A549 (cell line): ENCODE results near the gene TRAM2. TPM values are rescaled to one million over a fixed set of nuclear protein-coding genes. Genes with fewer than 3 reads are reported as not detected.
A peak's percentile ranks its signal among the peaks of the same experiment; 100 is the strongest.

Experiments used
- ATAC-seq, 2 experiments: fragments of 200-7000 bp in 1 of 2; fragments of >200 bp in 1 of 2; cut with Nextera tagmentation in 1 of 2; cut with Tn5 transposase in 1 of 2; 3 replicates each; pipeline versions ENCODE4 v1.8.0 to v1.9.1; 2018 to 2020; ENCODE audit warnings: mild to moderate bottlenecking in 1 of 2, moderate library complexity in 1 of 2
- CTCF ChIA-PET: fragments of 300-600 bp; sonication (Branson Sonifier 250); formaldehyde crosslinking; extraction: SDS; loops from one replicate; lab custom pipeline; 2021; ENCODE audit warnings: antibody characterized with exemption, inconsistent platforms; lab: Yijun Ruan, JAX
- POLR2A ChIA-PET: fragments of 350-600 bp; formaldehyde crosslinking; extraction: SDS; loops from one replicate; lab custom pipeline; 2021; ENCODE audit warnings: antibody characterized with exemption, inconsistent platforms; lab: Yijun Ruan, JAX
- DNase-seq, 2 experiments: peaks; one replicate each; pipeline versions ENCODE4 v3.0.0 to v3.0.0-alpha.2; 2011 to 2016; ENCODE audit warnings: low read depth in 1 of 2, low spot score in 1 of 2
- FAIRE-seq: peaks from 2 replicates; lab custom pipeline; 2011; peaks lifted over from hg19 to GRCh38; lab: Jason Lieb, UNC
- H3K27ac ChIP-seq, 2 experiments: fragments of >200 bp; sonication (Bioruptor Twin); formaldehyde crosslinking; 3 replicates each; pipeline ENCODE4 v1.5.1; 2016 to 2017
- H3K4me1 ChIP-seq: fragments of >200 bp; sonication (Bioruptor Twin); formaldehyde crosslinking; 3 replicates; pipeline ENCODE4 v1.6.1; 2016
- H3K4me2 ChIP-seq: fragments of >200 bp; sonication (Bioruptor Twin); formaldehyde crosslinking; 3 replicates; pipeline ENCODE4 v1.6.1; 2016
- H3K4me3 ChIP-seq: fragments of >200 bp; sonication (Bioruptor Twin); formaldehyde crosslinking; 3 replicates; pipeline ENCODE4 v1.5.1; 2016
- H3K9me3 ChIP-seq: fragments of >200 bp; sonication (Bioruptor Twin); formaldehyde crosslinking; 3 replicates; pipeline ENCODE4 v1.6.1; 2016
- CBX2 ChIP-seq: fragments of 200-600 bp; sonication (generic); IDR thresholded peaks from 2 replicates; pipeline ENCODE4 v1.6.1; 2016; ENCODE audit warnings: low read depth, mild to moderate bottlenecking, borderline replicate concordance
- CBX8 ChIP-seq: fragments of 200-600 bp; sonication (generic); IDR thresholded peaks from 2 replicates; pipeline ENCODE4 v1.6.1; 2016
- CHD2 ChIP-seq: fragments of 150-350 bp; IDR thresholded peaks from 2 replicates; pipeline ENCODE4 v1.6.1; 2014; ENCODE audit warnings: low read length; ENCODE audit not compliant: partially characterized antibody
- CHD4 ChIP-seq: fragments of 200-600 bp; sonication (generic); IDR thresholded peaks from 2 replicates; pipeline ENCODE4 v1.6.1; 2016; ENCODE audit warnings: antibody characterized with exemption, mild to moderate bottlenecking, borderline replicate concordance
- EHMT2 ChIP-seq: fragments of 200-600 bp; sonication (generic); IDR thresholded peaks from 2 replicates; pipeline ENCODE4 v1.6.1; 2016; ENCODE audit warnings: antibody characterized with exemption, low read depth, mild to moderate bottlenecking, moderate library complexity
- EP300 ChIP-seq, 2 experiments: fragments of >200 bp; sonication (Bioruptor Twin); formaldehyde crosslinking; IDR thresholded peaks; 2 replicates in 1 of 2; 3 replicates in 1 of 2; pipeline ENCODE4 v1.6.1; 2016 to 2017
- ESRRA ChIP-seq: fragments of 150-350 bp; IDR thresholded peaks from 2 replicates; pipeline ENCODE4 v1.6.1; 2014; ENCODE audit warnings: mild to moderate bottlenecking, low read length, borderline replicate concordance
- FOSL2 ChIP-seq, 2 experiments: fragments of 450-650 bp in 1 of 2; fragments of >200 bp in 1 of 2; sonication (Bioruptor Twin) in 1 of 2; formaldehyde crosslinking; IDR thresholded peaks; 2 replicates each; pipeline versions ENCODE4 v1.5.0 to v1.6.1; 2016 to 2020; ENCODE audit warnings: mild to moderate bottlenecking in 1 of 2, moderate library complexity in 1 of 2
- FOXS1 ChIP-seq: fragments of 250-450 bp; sonication (Bioruptor Pico); IDR thresholded peaks from 2 replicates; pipeline ENCODE4 v1.5.0; 2020; ENCODE audit warnings: mild to moderate bottlenecking, moderate library complexity
- HEYL ChIP-seq: fragments of 250-450 bp; sonication (Bioruptor Pico); IDR thresholded peaks from 2 replicates; pipeline ENCODE4 v1.8.0; 2021; ENCODE audit warnings: mild to moderate bottlenecking, moderate library complexity
- HOXB5 ChIP-seq: fragments of 250-450 bp; sonication (Bioruptor Pico); IDR thresholded peaks from 2 replicates; pipeline ENCODE4 v1.5.0; 2020; ENCODE audit warnings: mild to moderate bottlenecking, moderate library complexity
- JUNB ChIP-seq: fragments of >200 bp; sonication (Bioruptor Twin); formaldehyde crosslinking; IDR thresholded peaks from 2 replicates; pipeline ENCODE4 v1.6.1; 2016
- KDM1A ChIP-seq: fragments of 200-600 bp; sonication (generic); IDR thresholded peaks from 2 replicates; pipeline ENCODE4 v1.6.1; 2016; ENCODE audit warnings: low read depth, mild to moderate bottlenecking
- MAFK ChIP-seq: fragments of 450-650 bp; IDR thresholded peaks from 2 replicates; pipeline ENCODE4 v1.6.1; 2014; ENCODE audit not compliant: partially characterized antibody
- MAZ ChIP-seq: fragments of 150-350 bp; IDR thresholded peaks from 2 replicates; pipeline ENCODE4 v1.6.1; 2014; ENCODE audit warnings: antibody characterized with exemption, low read depth, low read length, borderline replicate concordance
- MYC ChIP-seq: IDR thresholded peaks from 2 replicates; pipeline ENCODE4 v1.6.1; 2012; ENCODE audit warnings: mild to moderate bottlenecking, inconsistent platforms, low read length, improper control_type of control experiment, borderline replicate concordance
- NFE2L2 ChIP-seq: fragments of 150-350 bp; conservative IDR thresholded peaks from 2 replicates; pipeline ENCODE4 v1.6.1; 2014; ENCODE audit warnings: low read length
- NPAS2 ChIP-seq: fragments of 250-450 bp; sonication (Bioruptor Pico); IDR thresholded peaks from 2 replicates; pipeline ENCODE4 v1.8.0; 2022; ENCODE audit warnings: mild to moderate bottlenecking, moderate library complexity, borderline replicate concordance
- POLR2A ChIP-seq: IDR thresholded peaks from 2 replicates; pipeline ENCODE4 v1.6.1; 2012; ENCODE audit warnings: mild to moderate bottlenecking, low read length
- POLR2AphosphoS2 ChIP-seq: conservative IDR thresholded peaks from 2 replicates; pipeline ENCODE4 v1.6.1; 2012; ENCODE audit warnings: low read length, improper control_type of control experiment, inconsistent platforms
- RCOR1 ChIP-seq: fragments of 150-350 bp; IDR thresholded peaks from 2 replicates; pipeline ENCODE4 v1.6.1; 2014; ENCODE audit warnings: antibody characterized with exemption, low read length, low read depth
- TFCP2L1 ChIP-seq: fragments of 250-450 bp; sonication (Bioruptor Pico); IDR thresholded peaks from 2 replicates; pipeline ENCODE4 v1.5.0; 2021; ENCODE audit warnings: mild to moderate bottlenecking
- ZC3H11A ChIP-seq: fragments of 450-650 bp; IDR thresholded peaks from 2 replicates; pipeline ENCODE4 v1.6.1; 2014; ENCODE audit warnings: antibody characterized with exemption, mild to moderate bottlenecking
- ZFP36 ChIP-seq: fragments of 450-650 bp; IDR thresholded peaks from 2 replicates; pipeline ENCODE4 v1.6.1; 2014; ENCODE audit warnings: borderline replicate concordance; ENCODE audit not compliant: partially characterized antibody
- WGBS: methylation state at CpG from one replicate; pipeline ENCODE4 v1.1.6; 2017; ENCODE audit errors: missing lambda C conversion rate; 5-methylcytosine and 5-hydroxymethylcytosine counted together
- polyA plus RNA-seq, 4 experiments: library from polyadenylated mRNA; depleted of rRNA in 3 of 4; stranded (reverse); fragments of >200 nt; fragmentation: RNase III in 1 of 4; extraction: RNeasy Plus Mini Kit Qiagen cat#74134 plus additional on column Dnase treatment in 1 of 4; gene quantifications; 2 replicates in 3 of 4; 3 replicates in 1 of 4; pipeline ENCODE4 v1.2.3, GENCODE V29; 2011 to 2017
- TF ChIP-seq, protein P1 (sequence below): IDR thresholded peaks from 2 replicates; pipeline ENCODE4 v1.6.1; 2012
- TF ChIP-seq, protein P2 (sequence below): fragments of 250-450 bp; sonication (Bioruptor Pico); IDR thresholded peaks from 2 replicates; pipeline ENCODE4 v1.5.0; 2020; ENCODE audit warnings: low read depth, mild to moderate bottlenecking, moderate library complexity
- TF ChIP-seq, protein P3 (sequence below): fragments of 150-350 bp; IDR thresholded peaks from 2 replicates; pipeline ENCODE4 v1.6.1; 2014; ENCODE audit warnings: low read depth, mild to moderate bottlenecking, low read length
- TF ChIP-seq, protein P4 (sequence below): IDR thresholded peaks from 2 replicates; pipeline ENCODE4 v1.6.1; 2012; ENCODE audit warnings: low read depth, borderline replicate concordance
- TF ChIP-seq, protein P5 (sequence below): IDR thresholded peaks from 2 replicates; pipeline ENCODE4 v1.6.1; 2012

The TRAM2 gene
- polyA plus RNA-seq, 2 of the 4 experiments (the other 2 are of a cell fraction), result 16.4 to 25.4 TPM

DNA sequence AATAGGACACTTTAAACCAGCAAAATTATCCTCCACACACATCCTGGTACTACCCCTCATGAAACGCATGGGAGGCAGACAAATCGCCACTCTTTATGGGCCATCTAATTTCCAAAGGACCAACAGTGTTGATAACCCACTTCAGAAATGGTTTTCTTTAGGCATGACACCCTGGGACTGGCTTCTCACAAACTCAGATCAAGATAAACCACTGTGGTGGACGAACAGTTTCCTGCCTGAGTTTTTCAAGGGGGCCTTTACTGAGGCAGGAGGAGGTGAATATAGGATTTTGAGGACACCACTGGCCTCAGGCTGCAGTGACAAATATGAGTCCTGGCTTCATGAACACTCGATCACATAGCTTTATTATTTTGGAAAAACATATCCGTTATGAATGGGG lies 26.0 kb downstream of the TRAM2 start:
- Histone ChIP-seq H3K27ac (peak overlapping the region; percentile 63 to 77), H3K9me3 (no peaks in the 10 kb centered on the region), H3K4me2 (peak overlapping the region; percentile 78), H3K4me1 (peaks cover 79% of the 10 kb centered on the region), H3K4me3 (no peak overlapping the region)
- 85% methylated on average over 5 of the region's 5 CpGs for whole genome bisulfite sequencing
- ChIA-PET CTCF (interaction anchor here (0.9 to 2.1 kb wide), 3 partner anchors 8 to 102 kb away, joined by 3 to 6 read pairs (median 5); partner anchors contain the start of gene TRAM2), POLR2A (no interaction called here)
- no peak for ATAC-seq
- no peak for FAIRE-seq
- DNase-seq, result no peak
- TF ChIP-seq POLR2AphosphoS2, result no peak
- TF ChIP-seq, protein P1, sequence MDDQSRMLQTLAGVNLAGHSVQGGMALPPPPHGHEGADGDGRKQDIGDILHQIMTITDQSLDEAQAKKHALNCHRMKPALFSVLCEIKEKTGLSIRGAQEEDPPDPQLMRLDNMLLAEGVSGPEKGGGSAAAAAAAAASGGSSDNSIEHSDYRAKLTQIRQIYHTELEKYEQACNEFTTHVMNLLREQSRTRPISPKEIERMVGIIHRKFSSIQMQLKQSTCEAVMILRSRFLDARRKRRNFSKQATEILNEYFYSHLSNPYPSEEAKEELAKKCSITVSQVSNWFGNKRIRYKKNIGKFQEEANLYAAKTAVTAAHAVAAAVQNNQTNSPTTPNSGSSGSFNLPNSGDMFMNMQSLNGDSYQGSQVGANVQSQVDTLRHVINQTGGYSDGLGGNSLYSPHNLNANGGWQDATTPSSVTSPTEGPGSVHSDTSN, result no peak
- TF ChIP-seq TFCP2L1 (CRISPR knock-in tag), result no peak
- no peak for TF ChIP-seq RCOR1
- TF ChIP-seq KDM1A, result no peak
- TF ChIP-seq, protein P2, sequence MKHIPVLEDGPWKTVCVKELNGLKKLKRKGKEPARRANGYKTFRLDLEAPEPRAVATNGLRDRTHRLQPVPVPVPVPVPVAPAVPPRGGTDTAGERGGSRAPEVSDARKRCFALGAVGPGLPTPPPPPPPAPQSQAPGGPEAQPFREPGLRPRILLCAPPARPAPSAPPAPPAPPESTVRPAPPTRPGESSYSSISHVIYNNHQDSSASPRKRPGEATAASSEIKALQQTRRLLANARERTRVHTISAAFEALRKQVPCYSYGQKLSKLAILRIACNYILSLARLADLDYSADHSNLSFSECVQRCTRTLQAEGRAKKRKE (CRISPR knock-in tag), result no peak
- TF ChIP-seq CBX2, result no peak
- no peak for TF ChIP-seq ZFP36

DNA sequence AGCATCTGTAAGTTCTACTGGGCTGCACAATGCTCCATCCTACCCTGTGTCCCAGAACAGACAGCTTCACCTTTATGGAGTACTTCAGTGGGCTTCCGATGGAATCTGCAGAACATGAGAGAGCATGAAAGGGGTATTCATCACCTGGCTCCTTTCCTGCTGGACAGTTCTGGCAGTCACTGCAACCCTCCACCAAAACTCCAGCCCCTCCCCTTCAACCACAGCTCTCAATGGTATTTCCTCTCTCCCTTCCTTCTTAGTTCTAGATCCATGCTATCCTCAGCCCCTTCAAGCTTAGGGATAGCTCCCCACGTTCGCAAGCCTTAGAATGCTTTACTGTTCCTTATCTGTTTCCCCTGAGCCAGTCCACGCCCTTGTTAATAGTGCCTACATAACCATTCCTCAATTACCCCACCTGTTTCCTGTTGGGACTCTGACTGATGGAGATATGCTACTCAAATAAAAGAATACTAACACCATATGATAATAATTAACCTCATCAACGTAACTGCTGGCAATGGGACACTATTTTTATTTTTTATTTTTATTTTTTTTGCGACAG lies 26.8 kb downstream of the TRAM2 start:
- H3K9me3 ChIP-seq, result no peaks in the 10 kb centered on the region
- TF ChIP-seq CHD2 (no peak), MAFK (no peak), CBX2 (no peak), EP300 (IDR thresholded peaks at IDR 0.05) (no peak)
- TF ChIP-seq, protein P3, sequence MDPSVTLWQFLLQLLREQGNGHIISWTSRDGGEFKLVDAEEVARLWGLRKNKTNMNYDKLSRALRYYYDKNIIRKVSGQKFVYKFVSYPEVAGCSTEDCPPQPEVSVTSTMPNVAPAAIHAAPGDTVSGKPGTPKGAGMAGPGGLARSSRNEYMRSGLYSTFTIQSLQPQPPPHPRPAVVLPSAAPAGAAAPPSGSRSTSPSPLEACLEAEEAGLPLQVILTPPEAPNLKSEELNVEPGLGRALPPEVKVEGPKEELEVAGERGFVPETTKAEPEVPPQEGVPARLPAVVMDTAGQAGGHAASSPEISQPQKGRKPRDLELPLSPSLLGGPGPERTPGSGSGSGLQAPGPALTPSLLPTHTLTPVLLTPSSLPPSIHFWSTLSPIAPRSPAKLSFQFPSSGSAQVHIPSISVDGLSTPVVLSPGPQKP, result no peak
- TF ChIP-seq, protein P4, sequence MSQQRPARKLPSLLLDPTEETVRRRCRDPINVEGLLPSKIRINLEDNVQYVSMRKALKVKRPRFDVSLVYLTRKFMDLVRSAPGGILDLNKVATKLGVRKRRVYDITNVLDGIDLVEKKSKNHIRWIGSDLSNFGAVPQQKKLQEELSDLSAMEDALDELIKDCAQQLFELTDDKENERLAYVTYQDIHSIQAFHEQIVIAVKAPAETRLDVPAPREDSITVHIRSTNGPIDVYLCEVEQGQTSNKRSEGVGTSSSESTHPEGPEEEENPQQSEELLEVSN, result no peak
- H3K4me2 ChIP-seq, result peak overlapping the region; percentile 78
- ChIA-PET CTCF (interaction anchor here (0.6 to 2.1 kb wide), 5 partner anchors 26 to 102 kb away, joined by 3 to 8 read pairs (median 3); no protein-coding TSS in a partner anchor), POLR2A (no interaction called here)
- WGBS, result 75% methylated on average over 6 of the region's 6 CpGs
- peaks cover 81% of the 10 kb centered on the region for H3K4me1 ChIP-seq
- no peak for FAIRE-seq
- DNase-seq, result no peak
- peak overlapping the region in 1 of 2 experiments; percentile 77; a peak in 4 of 6 replicates for H3K27ac ChIP-seq
- no peak overlapping the region for H3K4me3 ChIP-seq
- no peak for ATAC-seq

DNA sequence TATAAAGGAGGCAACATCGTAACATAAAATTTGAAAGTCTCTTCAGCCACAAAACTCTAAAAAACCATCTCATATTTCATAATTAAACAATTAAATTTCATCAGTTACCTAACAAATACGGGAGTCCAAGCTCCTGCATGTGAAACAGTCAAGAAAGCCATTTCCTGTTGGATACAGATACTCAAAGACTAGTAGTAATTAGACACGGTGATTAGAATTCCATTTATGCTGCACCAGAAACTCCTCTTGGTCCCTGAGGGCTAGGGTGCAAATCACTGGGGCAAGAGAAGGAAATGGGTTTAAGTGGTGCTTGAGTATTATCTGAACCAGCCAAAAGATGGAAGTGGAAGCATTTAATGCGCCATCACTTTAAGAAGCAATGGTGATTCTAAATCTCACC lies 27.4 kb downstream of the TRAM2 start:
- POLR2A ChIA-PET, result no interaction called here

More for the DNA sequence above, 27.4 kb downstream of the TRAM2 start:
- CTCF ChIA-PET, result interaction anchor here (0.6 to 1.7 kb wide), 4 partner anchors 26 to 84 kb away, joined by 3 to 8 read pairs (median 3); no protein-coding TSS in a partner anchor
- H3K4me3 ChIP-seq, result no peak overlapping the region
- H3K27ac ChIP-seq, result peak overlapping the region in 1 of 2 experiments; percentile 77; a peak in 2 of 6 replicates
- ATAC-seq, result no peak
- TF ChIP-seq TFCP2L1 (CRISPR knock-in tag) (no peak), MYC (no peak), ZC3H11A (no peak), FOSL2 (IDR thresholded peaks at IDR 0.05) (no peak), FOSL2 (CRISPR knock-in tag; IDR thresholded peaks at IDR 0.05) (no peak), HOXB5 (CRISPR knock-in tag) (no peak), MAZ (no peak), POLR2A (no peak), CHD2 (no peak), HEYL (CRISPR knock-in tag) (no peak), NFE2L2 (no peak), EHMT2 (no peak), RCOR1 (no peak), CHD4 (no peak), ESRRA (no peak), JUNB (no peak), CBX8 (no peak), FOXS1 (CRISPR knock-in tag) (no peak), NPAS2 (CRISPR knock-in tag) (no peak)
- TF ChIP-seq, protein P5, sequence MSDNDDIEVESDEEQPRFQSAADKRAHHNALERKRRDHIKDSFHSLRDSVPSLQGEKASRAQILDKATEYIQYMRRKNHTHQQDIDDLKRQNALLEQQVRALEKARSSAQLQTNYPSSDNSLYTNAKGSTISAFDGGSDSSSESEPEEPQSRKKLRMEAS, result no peak
- TF ChIP-seq, protein P4, result no peak
- peaks cover 88% of the 10 kb centered on the region for H3K4me1 ChIP-seq
- FAIRE-seq, result no peak
- H3K4me2 ChIP-seq, result no peak overlapping the region
- H3K9me3 ChIP-seq, result no peaks in the 10 kb centered on the region
- DNase-seq, result no peak
- WGBS, result 94% methylated on average over 4 of the region's 4 CpGs
